ENCODE measurements around the gene SMLR1. TPM values are rescaled to one million over a fixed set of nuclear protein-coding genes. Genes with fewer than 3 reads are reported as not detected.

The SMLR1 gene
- total and polyA plus RNA-seq, 2 donors (not counting 3 experiments of a cell fraction or from before 2014, with no cell fraction given) = not detected

GRCh38 chr6:130833569-130833968, 6.4 kb downstream of the SMLR1 start:
- H3K36me3 ChIP-seq (ENCODE audit: control insufficient read depth in 2 of 2, extremely low read depth in 1 of 2, insufficient read depth in 2 of 2, low read length in 2 of 2) = no peaks in the 10 kb centered on the region
- no peaks in the 10 kb centered on the region for H4K20me1 ChIP-seq (replicated peaks; ENCODE audit: control insufficient read depth, extremely low read depth, insufficient read depth, low read length)
- CTCF ChIA-PET = interaction anchor here (1.3 to 2.6 kb wide), 3 partner anchors 9 to 135 kb away, joined by 4 to 8 read pairs (median 5); no protein-coding TSS in a partner anchor
- FAIRE-seq = no peak
- H3K79me2 ChIP-seq (ENCODE audit: control insufficient read depth, insufficient read depth, low read length) = no peaks in the 10 kb centered on the region
- no peak overlapping the region for H3K4me2 ChIP-seq (ENCODE audit: insufficient read depth, low read length)
- no peak for TF ChIP-seq POLR2A (IDR thresholded peaks at IDR 0.05; ENCODE audit: low read depth, low read length)
- TF ChIP-seq, protein P1, sequence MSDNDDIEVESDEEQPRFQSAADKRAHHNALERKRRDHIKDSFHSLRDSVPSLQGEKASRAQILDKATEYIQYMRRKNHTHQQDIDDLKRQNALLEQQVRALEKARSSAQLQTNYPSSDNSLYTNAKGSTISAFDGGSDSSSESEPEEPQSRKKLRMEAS (IDR thresholded peaks at IDR 0.05; ENCODE audit: insufficient read depth, insufficient read length) = no peak
- no peak for TF ChIP-seq MYC (IDR thresholded peaks at IDR 0.05; ENCODE audit: low read depth, low read length)
- no peak for TF ChIP-seq GATA2 (IDR thresholded peaks at IDR 0.05; ENCODE audit: insufficient read depth, insufficient read length, low read depth, low read length)
- no peak for TF ChIP-seq EZH2 (IDR thresholded peaks at IDR 0.05; ENCODE audit: borderline replicate concordance, low read depth, low read length, severe bottlenecking)
- TF ChIP-seq, protein P2, sequence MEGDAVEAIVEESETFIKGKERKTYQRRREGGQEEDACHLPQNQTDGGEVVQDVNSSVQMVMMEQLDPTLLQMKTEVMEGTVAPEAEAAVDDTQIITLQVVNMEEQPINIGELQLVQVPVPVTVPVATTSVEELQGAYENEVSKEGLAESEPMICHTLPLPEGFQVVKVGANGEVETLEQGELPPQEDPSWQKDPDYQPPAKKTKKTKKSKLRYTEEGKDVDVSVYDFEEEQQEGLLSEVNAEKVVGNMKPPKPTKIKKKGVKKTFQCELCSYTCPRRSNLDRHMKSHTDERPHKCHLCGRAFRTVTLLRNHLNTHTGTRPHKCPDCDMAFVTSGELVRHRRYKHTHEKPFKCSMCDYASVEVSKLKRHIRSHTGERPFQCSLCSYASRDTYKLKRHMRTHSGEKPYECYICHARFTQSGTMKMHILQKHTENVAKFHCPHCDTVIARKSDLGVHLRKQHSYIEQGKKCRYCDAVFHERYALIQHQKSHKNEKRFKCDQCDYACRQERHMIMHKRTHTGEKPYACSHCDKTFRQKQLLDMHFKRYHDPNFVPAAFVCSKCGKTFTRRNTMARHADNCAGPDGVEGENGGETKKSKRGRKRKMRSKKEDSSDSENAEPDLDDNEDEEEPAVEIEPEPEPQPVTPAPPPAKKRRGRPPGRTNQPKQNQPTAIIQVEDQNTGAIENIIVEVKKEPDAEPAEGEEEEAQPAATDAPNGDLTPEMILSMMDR (IDR thresholded peaks at IDR 0.05; ENCODE audit: extremely low read depth in 1 of 2, insufficient read depth in 1 of 2, low read depth in 1 of 2, low read length in 2 of 2) = no peak
- no peak for TF ChIP-seq FOS (IDR thresholded peaks at IDR 0.05; ENCODE audit: borderline replicate concordance, insufficient read depth, low read length)
- no peak for TF ChIP-seq POLR2AphosphoS5 (IDR thresholded peaks at IDR 0.05; ENCODE audit: insufficient read depth, low read depth, low read length)
- no peak for TF ChIP-seq JUN (IDR thresholded peaks at IDR 0.05; ENCODE audit: borderline replicate concordance, insufficient read depth, insufficient read length, low read depth)
- no peaks in the 10 kb centered on the region for H3K9me3 ChIP-seq (replicated peaks; ENCODE audit: control insufficient read depth, insufficient read depth, low read length)
- no peak overlapping the region for H2AFZ ChIP-seq (ENCODE audit: low read depth, low read length)
- dilution Hi-C loops (cut with MboI; ENCODE audit: extremely low pct_ligation_motif_present, low sequenced_read_pairs) = no loop called here
- H3K27me3 ChIP-seq (ENCODE audit: control insufficient read depth in 2 of 2, insufficient read depth in 2 of 2, low read length in 2 of 2) = no peaks in the 10 kb centered on the region
- H3K4me3 ChIP-seq (replicated peaks in 1 of 3; ENCODE audit: insufficient read depth in 1 of 3, low read depth in 1 of 3, low read length in 3 of 3) = no peak overlapping the region
- BruUV-seq (replicated peaks) = no TSS peak
- no peaks in the 10 kb centered on the region for H3K9me1 ChIP-seq (replicated peaks; ENCODE audit: control insufficient read depth, extremely low read depth, insufficient read depth, low read length)
- DNase-seq (ENCODE audit: low read depth, low spot score) = no peak
- no peaks in the 10 kb centered on the region for H3K4me1 ChIP-seq (ENCODE audit: control insufficient read depth, extremely low read depth, insufficient read depth, low read length)
- no peak overlapping the region for H3K9ac ChIP-seq (replicated peaks; ENCODE audit: extremely low read depth, insufficient read depth, low read length)
- POLR2A ChIA-PET = no interaction called here
- intact Hi-C loops (cut with micrococcal nuclease) = no loop called here
- no peak overlapping the region for H3K27ac ChIP-seq (ENCODE audit: insufficient read depth, low read depth, low read length)
